Measurements from ENCODE around the gene RAC2. TPM values are rescaled to one million over a fixed set of nuclear protein-coding genes. Genes with fewer than 3 reads are reported as not detected.
A peak's percentile ranks its signal among the peaks of the same experiment; 100 is the strongest.

Gene RAC2
- total RNA-seq, 4 donors from 2014 or later: 4.1 to 21.9 (median 7.2) TPM

DNA sequence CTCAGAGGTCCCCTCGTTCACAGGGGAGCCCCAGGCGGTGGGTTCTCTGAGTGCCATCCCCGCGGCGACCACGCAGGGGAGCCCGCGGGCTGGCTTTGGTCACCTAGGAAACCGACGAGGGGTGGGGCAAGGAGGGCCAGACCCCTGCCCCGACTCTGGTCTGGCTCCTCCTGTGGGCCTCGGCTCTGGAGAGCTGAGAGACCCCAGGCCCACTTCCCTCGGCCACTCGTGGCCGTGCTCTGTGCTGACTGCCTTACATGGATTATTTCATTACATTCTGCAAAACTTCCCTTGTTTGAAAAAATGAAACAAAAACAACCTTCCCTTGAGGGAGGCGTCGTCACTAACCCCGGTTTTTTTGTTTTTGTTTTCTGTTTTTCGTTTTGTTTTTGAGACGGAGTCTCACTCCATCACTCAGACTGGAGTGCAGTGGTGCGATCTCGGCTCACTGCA lies 23.1 kb upstream of the RAC2 start:
- Histone ChIP-seq H3K36me3 (no peaks in the 10 kb centered on the region), H3K4me1 (peaks cover 0 to 9% (median 8%) of the 10 kb centered on the region in 4 donors), H3K4me3 (peak overlapping the region; percentile 33 to 53 (median 38)), H3K27ac (replicated peaks in 1 of 4) (peak overlapping the region in 1 of 4 donors; percentile 28), H3K27me3 (peaks cover 0 to 81% (median 0%) of the 10 kb centered on the region in 4 donors), H3K9me3 (peaks cover 0 to 20% (median 15%) of the 10 kb centered on the region in 4 donors)
- TF ChIP-seq EP300 (IDR thresholded peaks at IDR 0.05) (no peak), POLR2A (IDR thresholded peaks at IDR 0.05; ENCODE audit: low read depth) (no peak), POLR2AphosphoS5 (IDR thresholded peaks at IDR 0.05) (no peak)
- TF ChIP-seq, protein P1, sequence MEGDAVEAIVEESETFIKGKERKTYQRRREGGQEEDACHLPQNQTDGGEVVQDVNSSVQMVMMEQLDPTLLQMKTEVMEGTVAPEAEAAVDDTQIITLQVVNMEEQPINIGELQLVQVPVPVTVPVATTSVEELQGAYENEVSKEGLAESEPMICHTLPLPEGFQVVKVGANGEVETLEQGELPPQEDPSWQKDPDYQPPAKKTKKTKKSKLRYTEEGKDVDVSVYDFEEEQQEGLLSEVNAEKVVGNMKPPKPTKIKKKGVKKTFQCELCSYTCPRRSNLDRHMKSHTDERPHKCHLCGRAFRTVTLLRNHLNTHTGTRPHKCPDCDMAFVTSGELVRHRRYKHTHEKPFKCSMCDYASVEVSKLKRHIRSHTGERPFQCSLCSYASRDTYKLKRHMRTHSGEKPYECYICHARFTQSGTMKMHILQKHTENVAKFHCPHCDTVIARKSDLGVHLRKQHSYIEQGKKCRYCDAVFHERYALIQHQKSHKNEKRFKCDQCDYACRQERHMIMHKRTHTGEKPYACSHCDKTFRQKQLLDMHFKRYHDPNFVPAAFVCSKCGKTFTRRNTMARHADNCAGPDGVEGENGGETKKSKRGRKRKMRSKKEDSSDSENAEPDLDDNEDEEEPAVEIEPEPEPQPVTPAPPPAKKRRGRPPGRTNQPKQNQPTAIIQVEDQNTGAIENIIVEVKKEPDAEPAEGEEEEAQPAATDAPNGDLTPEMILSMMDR (IDR thresholded peaks at IDR 0.05): peak; percentile 35 to 55 (median 48)
- 23% methylated on average over 10 of the region's 22 CpGs for WGBS
- no peak for DNase-seq (ENCODE audit: extremely low spot score)
- intact Hi-C loops (cut with DNase I): no loop called here

DNA sequence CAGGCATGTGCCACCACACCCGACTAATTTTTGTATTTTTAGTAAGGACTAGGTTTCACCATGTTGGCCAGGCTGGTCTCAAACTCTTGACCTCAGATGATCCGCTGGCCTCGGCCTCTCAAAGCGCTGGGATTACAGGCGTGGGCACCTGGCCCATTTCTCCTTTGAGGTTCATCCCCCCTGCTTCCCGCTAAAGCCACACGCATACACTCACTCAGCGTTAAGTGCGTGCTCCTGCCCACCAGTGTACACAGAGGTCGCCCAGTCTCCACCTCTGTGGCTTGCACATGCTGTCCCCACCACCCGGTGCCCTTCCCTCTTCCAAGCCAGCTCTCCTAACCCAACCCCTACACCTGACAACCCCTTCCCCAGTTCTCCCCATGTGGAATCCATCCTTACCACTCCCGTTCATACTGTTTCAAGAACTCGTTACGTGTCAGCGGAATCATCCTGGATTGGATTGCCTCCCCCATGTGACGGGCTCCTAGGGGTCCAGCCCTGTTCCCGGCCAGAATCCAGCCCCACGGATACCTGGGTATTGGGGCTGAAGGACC lies 22.6 kb upstream of the RAC2 start:
- Histone ChIP-seq H3K27ac (replicated peaks in 1 of 4) (no peak overlapping the region), H3K36me3 (no peaks in the 10 kb centered on the region), H3K9me3 (peaks cover 0 to 20% (median 15%) of the 10 kb centered on the region in 4 donors), H3K27me3 (peaks cover 0 to 80% (median 0%) of the 10 kb centered on the region in 4 donors), H3K4me1 (peaks cover 0 to 9% (median 8%) of the 10 kb centered on the region in 4 donors), H3K4me3 (peak overlapping the region; percentile 33 to 53 (median 38))
- intact Hi-C loops (cut with DNase I): no loop called here
- WGBS: 61% methylated on average over 15 of the region's 18 CpGs
- no peak for DNase-seq (ENCODE audit: extremely low spot score)
- TF ChIP-seq POLR2A (IDR thresholded peaks at IDR 0.05; ENCODE audit: low read depth) (no peak), POLR2AphosphoS5 (IDR thresholded peaks at IDR 0.05) (no peak), EP300 (IDR thresholded peaks at IDR 0.05) (no peak)
- TF ChIP-seq, protein P1 (IDR thresholded peaks at IDR 0.05): no peak

DNA sequence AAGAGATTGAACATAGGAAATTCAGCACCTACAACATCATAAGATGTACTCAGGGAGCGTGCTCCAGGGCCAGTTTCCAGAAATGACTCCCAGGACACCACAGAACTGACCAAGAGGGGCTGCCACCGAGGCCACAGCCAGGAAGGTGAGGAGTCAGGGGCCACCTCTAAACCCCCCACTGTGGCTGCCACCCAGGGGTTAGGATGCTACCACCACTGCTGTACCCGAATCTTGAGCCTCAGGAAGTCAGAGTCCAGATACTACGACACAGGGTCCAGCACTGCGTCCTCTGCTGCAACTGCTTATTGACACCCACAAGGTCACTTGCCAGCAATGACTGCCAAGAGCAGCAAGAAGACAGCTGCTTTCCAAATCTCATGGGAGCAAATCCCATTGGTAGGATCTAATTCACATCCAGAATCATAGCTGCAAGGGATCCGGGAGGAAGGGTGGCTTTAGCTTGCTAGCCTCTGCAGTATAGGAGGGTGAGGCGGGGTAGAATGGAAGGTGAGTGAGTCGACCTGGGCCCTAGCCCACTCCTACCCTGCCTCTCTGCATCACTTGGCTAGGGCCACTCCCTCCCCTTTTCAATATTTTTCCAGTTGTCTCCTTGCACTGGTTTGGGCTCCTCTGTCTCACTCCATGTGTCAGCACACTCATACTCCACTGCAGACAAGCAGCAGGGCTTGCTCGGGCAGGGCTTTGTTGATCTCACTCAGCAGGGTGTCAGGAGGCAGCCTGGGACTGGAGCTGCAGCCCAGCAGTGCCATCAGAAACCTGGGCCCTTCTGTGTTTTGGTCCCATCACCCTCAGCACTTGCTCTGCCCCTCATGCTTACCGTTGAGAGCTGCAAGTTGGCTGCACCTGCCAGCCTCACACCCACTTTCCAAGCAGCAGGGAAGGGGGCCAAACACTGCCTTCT lies 20.2 kb upstream of the RAC2 start:
- Histone ChIP-seq H3K9me3 (peaks cover 0 to 20% (median 15%) of the 10 kb centered on the region in 4 donors), H3K4me3 (no peak overlapping the region), H3K27ac (replicated peaks in 1 of 4) (no peak overlapping the region), H3K36me3 (no peaks in the 10 kb centered on the region), H3K4me1 (peaks cover 0 to 19% (median 9%) of the 10 kb centered on the region in 4 donors), H3K27me3 (peaks cover 0 to 89% (median 9%) of the 10 kb centered on the region in 4 donors)
- DNase-seq (ENCODE audit: extremely low spot score): no peak
- 84% methylated on average over 10 of the region's 10 CpGs for WGBS
- intact Hi-C loops (cut with DNase I): no loop called here
- no peak for TF ChIP-seq EP300 (IDR thresholded peaks at IDR 0.05)
- TF ChIP-seq POLR2A (IDR thresholded peaks at IDR 0.05; ENCODE audit: low read depth): no peak
- no peak for TF ChIP-seq POLR2AphosphoS5 (IDR thresholded peaks at IDR 0.05)
- TF ChIP-seq, protein P1 (IDR thresholded peaks at IDR 0.05): no peak

DNA sequence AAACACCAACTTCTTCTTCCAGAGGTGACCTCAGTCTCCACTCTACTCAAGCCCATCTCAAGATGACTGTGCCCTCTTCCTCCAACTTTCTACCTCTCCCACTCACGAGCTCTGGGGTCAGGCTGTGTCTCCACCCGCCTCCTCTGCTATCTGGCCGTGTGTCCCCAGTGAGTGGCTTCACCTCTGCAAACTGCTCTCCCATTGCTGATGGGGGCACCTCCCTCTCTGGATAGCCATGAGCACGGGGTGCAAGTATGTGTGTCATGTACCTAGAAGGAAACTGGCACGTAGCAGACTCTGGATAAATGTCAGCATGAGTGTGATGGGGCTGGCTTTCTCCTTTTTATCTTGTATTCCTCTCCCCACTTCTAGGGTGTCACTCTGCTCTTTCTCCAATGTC lies 18.3 kb upstream of the RAC2 start:
- intact Hi-C loops (cut with DNase I): no loop called here
- Histone ChIP-seq H3K4me3 (no peak overlapping the region), H3K27ac (replicated peaks in 1 of 4) (no peak overlapping the region), H3K4me1 (peaks cover 0 to 18% (median 7%) of the 10 kb centered on the region in 4 donors), H3K36me3 (no peaks in the 10 kb centered on the region), H3K9me3 (peaks cover 0 to 20% (median 15%) of the 10 kb centered on the region in 4 donors), H3K27me3 (peaks cover 0 to 94% (median 11%) of the 10 kb centered on the region in 4 donors)
- TF ChIP-seq POLR2A (IDR thresholded peaks at IDR 0.05; ENCODE audit: low read depth) (no peak), EP300 (IDR thresholded peaks at IDR 0.05) (no peak), POLR2AphosphoS5 (IDR thresholded peaks at IDR 0.05) (no peak)
- TF ChIP-seq, protein P1 (IDR thresholded peaks at IDR 0.05): no peak
- DNase-seq (ENCODE audit: extremely low spot score): no peak
- 71% methylated on average over 5 of the region's 5 CpGs for WGBS

All from esophagus muscularis mucosa (tissue), 4 donors.